ENCODE data around the gene STOX2.

DNA sequence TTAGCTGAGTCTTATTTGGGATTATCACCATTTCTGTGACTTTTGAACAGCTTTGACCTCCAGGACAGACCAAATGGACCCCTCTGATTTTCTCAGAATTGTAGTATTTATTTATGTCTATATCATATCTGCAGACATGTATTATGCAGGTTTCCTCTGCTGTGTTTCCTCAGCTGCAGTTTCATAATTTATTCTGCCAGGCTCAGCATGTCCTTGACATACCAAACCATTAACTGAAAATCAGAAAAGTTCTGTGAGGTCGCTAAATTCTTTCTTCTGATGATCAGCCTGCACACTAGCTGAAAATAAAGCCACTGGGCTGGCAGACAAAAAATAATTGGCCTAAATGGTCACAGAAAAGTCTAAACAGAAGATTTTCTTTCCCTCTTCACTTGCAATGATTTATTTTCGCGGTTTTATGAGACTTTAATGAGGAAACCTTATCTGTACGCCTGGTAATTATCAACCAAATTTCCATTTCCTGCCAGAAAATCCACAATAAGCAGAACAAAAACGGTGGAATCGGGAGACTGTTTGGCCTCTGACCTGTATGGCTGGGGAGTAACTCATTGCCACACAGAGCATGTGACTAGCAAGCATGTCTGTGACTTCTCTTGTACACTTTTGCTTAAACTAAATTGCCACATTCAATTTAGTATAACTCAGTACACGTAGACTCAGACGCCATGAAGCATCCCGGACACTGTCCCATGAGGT lies 161.6 kb downstream of the STOX2 start:
- TF ChIP-seq EZH2phosphoT487 (IDR thresholded peaks at IDR 0.05; ENCODE audit: low read depth, severe bottlenecking, unreplicated experiment) (no peak), EZH2 (IDR thresholded peaks at IDR 0.05; ENCODE audit: borderline replicate concordance) (no peak)
- TF ChIP-seq, protein P1, sequence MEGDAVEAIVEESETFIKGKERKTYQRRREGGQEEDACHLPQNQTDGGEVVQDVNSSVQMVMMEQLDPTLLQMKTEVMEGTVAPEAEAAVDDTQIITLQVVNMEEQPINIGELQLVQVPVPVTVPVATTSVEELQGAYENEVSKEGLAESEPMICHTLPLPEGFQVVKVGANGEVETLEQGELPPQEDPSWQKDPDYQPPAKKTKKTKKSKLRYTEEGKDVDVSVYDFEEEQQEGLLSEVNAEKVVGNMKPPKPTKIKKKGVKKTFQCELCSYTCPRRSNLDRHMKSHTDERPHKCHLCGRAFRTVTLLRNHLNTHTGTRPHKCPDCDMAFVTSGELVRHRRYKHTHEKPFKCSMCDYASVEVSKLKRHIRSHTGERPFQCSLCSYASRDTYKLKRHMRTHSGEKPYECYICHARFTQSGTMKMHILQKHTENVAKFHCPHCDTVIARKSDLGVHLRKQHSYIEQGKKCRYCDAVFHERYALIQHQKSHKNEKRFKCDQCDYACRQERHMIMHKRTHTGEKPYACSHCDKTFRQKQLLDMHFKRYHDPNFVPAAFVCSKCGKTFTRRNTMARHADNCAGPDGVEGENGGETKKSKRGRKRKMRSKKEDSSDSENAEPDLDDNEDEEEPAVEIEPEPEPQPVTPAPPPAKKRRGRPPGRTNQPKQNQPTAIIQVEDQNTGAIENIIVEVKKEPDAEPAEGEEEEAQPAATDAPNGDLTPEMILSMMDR (IDR thresholded peaks at IDR 0.05; ENCODE audit: poor library complexity): no peak
